HG03460 (cell line): ENCODE data around the gene TDP1.

Experiments used
- ATAC-seq: cut with Tn5 transposase; IDR thresholded peaks from one replicate; pipeline ENCODE4 v1.9.1; 2021; ENCODE audit not compliant: unreplicated experiment

Gene TDP1

DNA sequence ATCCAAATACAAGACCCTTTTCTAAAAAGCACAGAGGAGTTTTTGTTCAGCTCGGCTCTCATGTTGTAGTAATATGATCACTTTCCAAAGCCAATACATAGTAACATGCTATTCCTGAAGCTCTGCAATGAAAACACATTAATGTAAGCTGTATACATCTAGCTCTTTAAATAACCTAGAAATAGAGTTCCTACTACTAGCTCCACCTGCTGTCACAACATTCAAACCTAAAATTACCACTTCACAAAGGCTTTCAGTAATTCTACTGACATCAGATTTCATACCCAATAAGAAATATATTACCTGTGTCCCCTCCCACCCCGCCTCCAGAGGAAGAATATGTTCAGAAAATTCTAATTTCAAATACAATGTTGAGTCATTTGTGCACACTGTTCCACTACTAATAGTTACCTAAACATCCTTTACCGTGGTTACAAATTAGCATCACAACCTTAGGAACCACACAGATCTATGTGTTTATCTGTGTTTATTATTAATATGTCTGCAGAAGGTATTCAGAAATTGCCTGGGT lies 19.0 kb upstream of the TDP1 start:
- no peak for ATAC-seq

- ATAC-seq: no peak
Observed at GRCh38 chr14:89941830-89942377, 13.8 kb upstream of the TDP1 start.

- no peak for ATAC-seq
Observed at GRCh38 chr14:89947344-89947743, 8.4 kb upstream of the TDP1 start.

DNA sequence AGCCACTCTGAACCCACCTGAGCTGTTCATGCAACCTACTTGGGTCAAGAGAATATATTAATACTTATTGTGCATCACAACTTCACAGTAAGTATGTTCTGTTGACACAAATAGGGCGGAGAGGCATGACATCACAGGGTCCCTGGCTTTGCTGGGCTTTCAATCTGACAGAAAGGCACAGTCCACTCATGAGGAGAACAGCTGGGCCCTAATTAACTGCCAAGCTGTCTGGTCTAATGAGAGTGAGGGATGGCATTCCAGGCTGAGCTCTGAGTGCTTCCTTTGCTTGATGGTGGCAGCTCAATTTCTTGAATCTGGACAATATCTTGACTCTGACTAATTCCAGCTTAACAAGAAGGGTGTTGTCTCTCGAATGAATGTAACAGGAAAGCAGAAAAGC lies 3.2 kb upstream of the TDP1 start:
- no peak for ATAC-seq

- ATAC-seq: no peak
Observed at GRCh38 chr14:89953602-89954001, 2.1 kb upstream of the TDP1 start.

DNA sequence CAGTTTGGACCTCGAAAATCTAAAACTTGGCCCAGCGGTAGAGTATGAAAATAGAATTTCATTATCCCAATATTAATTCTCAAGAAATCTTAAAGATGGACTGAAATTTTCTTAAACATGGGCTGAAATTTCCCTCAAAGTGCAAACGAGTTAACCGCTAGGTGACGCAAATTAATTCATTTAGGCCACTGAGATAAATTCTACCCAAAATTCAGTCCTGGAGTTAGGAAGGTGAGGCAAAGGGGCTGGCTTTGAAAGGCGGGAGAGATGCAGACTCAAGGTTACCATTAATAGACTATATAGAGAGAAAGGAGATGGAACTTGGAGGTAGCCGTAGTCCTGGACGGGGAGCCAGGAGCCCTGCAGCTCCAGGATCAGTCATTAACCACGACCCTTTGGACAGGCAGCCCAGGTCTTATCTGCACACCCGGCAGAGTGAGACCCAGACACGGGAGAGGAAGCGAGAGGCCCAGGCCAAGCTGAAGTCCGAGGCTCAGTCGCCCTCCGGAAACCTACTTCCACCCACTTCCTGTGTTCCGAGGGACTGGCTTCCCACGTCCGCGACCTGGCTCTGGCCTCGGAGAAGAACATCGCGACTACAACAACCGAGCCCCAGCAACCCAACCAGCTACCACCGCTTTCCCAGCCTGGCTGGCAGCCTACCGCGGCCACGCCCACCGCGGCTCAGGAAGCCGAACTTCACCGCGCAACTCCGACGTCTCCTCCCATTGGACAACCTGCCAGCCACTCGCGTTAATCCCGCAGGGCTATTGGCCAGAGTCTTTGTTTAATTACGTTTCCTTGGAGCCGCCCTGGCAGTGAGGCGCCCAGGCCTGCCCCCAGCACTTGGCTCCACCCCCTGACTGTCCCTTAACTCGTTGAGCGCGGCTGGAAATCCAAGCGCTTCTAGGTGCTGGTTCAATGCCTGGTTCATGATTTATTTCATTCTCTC lies 1.4 kb upstream of the TDP1 start, which contains the start of gene EFCAB11:
Gene EFCAB11 (minus strand): TSS at position 661 of the 952 bp plus-strand sequence. CDS start 70 bp downstream, at position 591.
- ATAC-seq: peak; percentile 78

GRCh38 chr14:89955022-89955744 lies 544 bp upstream of the TDP1 start:
- ATAC-seq: peak; percentile 10

DNA sequence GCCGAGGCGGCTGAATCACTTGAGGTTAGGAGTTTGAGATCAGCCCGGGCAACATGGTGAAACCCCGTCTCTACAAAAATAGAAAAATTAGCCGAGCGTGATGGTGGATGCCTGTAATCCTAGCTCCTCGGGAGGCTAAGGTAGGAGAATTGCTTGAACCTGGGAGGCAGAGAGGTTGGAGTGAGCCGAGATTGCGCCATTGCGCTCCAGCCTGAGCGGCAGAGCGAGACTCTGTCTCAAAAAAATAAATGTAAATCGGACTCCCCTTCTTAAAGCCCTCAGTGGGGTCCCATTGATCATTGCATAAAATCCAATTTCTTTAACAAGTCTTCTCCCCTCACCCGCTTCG lies 908 bp downstream of the TDP1 start:
- ATAC-seq: no peak

- no peak for ATAC-seq
Observed at GRCh38 chr14:89957376-89957775, 1.6 kb downstream of the TDP1 start.

GRCh38 chr14:89957791-89958190 lies 2.1 kb downstream of the TDP1 start:
- ATAC-seq: no peak

DNA sequence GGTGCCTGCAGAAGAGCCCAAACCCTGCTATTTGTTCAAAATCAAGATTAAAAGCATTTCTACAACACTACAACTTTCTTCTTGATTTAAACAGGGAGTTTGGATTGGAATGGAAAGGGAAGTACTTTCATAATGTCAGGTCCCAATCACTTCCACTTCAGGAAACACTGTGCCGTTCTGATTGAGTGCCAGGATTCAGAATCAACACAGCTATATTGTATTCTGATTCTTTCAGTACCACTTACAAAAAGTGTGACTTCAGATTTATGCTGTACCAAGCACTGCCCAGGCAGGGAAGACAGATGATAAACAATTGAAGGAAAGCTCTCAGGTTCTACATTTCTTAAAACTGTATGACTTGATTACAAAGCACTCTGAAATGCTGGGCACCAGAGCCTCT lies 3.2 kb downstream of the TDP1 start:
- no peak for ATAC-seq

DNA sequence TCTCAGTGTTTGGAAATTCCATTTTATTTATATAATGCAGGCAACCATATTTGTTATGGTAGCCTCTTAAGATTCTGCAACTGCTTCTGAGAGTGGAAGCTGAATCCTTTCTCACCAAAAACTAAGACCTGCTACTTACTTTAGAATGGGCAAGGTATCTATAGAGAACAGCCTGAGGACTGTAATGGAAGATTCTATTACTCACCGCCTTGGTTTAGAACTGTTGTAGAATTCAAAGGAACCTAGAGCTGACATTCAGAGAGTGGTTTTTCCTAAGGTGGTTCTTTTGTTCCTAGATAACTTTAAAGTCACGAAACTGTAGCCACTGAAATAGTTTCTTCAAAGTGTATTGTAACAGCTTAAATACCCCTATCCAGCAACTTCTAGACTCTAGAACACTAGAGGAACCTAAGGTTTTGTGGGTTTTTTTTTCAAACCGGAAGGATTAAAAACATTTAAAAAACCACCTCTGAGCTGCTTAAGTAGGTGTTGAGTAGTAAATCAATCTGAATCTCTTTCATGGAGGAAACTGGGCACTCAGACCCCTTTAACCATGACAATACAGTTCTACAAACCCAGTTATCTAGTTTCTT lies 4.2 kb downstream of the TDP1 start:
- no peak for ATAC-seq

GRCh38 chr14:89960914-89961313 lies 5.2 kb downstream of the TDP1 start:
- ATAC-seq: no peak

- no peak for ATAC-seq
Observed at GRCh38 chr14:89963288-89963978, 7.7 kb downstream of the TDP1 start.

DNA sequence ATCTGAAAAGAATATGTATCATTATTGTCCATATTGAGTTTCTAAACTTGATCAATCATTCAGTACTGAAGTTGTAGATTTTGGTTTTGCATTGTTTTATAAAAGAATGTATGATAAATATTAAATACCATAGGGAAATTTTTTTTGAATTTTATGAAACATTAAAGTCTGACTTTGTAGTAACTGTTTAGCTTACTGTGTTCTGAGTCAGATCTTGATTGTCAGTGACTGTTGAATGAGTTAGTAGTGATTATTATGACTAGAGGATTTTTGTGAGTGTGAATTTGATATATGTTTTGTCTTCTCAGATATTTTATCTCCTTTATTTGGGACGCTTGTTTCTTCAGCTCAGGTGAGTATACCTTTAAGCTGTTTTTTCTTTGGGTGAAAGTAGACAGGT lies 10.1 kb downstream of the TDP1 start:
- no peak for ATAC-seq

GRCh38 chr14:89973234-89973823 lies 17.6 kb downstream of the TDP1 start:
- no peak for ATAC-seq

GRCh38 chr14:89977668-89978067 lies 21.9 kb downstream of the TDP1 start:
- no peak for ATAC-seq

DNA sequence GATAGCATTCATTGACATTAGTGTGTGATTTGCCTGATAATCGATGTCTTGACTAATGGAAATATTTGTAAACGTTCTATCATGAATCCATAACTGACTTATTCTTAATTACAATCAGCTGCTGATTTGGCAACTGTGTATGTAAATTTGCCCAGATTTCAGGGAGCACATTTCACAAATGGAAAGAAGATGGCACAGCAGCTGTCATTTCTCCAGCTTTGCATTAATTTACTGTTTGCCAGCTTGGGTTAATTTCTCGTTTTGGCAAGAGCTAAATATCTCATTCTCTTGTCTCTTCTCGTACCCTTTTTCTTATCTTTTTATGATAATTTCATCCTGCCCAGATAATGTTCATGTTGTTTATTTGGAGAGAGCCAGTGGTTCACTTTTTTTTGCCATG lies 22.9 kb downstream of the TDP1 start:
- no peak for ATAC-seq

DNA sequence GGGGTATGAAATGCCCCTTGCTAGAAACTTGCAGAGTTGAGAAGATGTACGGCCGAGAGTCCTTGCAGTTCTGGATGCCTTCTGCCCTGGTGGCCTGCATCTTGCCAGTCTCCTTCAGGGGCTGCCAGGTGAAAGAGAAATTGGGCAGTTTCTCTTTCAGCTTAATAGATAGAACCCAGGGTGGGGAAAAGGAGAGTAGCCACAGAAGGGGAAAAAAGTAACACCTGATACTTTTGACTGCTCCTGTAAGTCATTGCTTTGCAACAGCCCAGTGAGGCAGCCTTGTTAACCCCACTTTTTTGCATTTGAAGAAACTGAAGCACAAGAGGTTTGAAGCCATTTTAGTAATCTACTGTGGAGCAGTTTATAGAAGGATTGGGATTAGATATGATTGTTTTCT lies 27.6 kb downstream of the TDP1 start:
- no peak for ATAC-seq

- no peak for ATAC-seq
Observed at GRCh38 chr14:89986462-89987160, 30.9 kb downstream of the TDP1 start.
